Esophagus muscularis mucosa (tissue), 4 donors: Measurements from ENCODE around the gene MEG3.

Source experiments
- EP300 ChIP-seq: sonication (generic); formaldehyde crosslinking; IDR thresholded peaks from one replicate; pipeline ENCODE4 v1.6.1; 2017; ENCODE audit warnings: antibody characterized with exemption
- POLR2A ChIP-seq: fragments of 450-650 bp; IDR thresholded peaks from one replicate; pipeline ENCODE4 v1.6.1; 2017; ENCODE audit warnings: antibody characterized with exemption, moderate library complexity, mild to moderate bottlenecking, low read depth
- POLR2AphosphoS5 ChIP-seq, 2 donors: sonication (generic); formaldehyde crosslinking; IDR thresholded peaks; one replicate each; pipeline ENCODE4 v1.6.1; 2017; ENCODE audit warnings: antibody characterized with exemption in 2 of 2
- TF ChIP-seq, protein P1 (sequence below), 3 experiments: fragments of 200-600 bp in 2 of 3; fragments of 450-650 bp in 1 of 3; sonication (generic) in 2 of 3; IDR thresholded peaks; one replicate each; pipeline ENCODE4 v1.5.1; 2017 to 2019; ENCODE audit warnings: antibody characterized with exemption in 3 of 3, mild to moderate bottlenecking in 2 of 3, moderate library complexity in 1 of 3

DNA sequence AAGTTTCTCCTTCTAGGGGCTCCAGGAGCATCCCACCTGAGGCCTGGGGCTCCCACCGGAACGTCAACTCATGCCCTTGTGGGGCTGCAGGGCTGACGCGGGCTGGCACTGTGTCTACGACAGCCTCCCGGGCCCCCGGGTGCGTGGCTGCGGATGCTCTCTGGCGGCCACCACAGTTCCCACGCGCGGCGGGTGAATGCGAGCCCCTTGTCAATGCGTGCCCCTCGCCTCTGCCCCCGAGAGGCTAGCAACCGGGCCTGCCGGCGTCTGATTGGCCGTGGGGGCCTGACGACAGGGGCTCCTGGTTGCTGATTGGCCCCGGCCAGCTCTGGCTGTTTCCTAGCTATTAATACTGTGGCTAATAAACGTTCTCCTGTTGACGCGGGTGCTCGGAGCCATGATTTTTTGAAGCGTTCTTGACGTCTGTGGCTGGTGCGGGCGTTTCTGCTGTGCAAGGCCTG, 1.8 kb upstream of the MEG3 start:
- TF ChIP-seq, protein P1, sequence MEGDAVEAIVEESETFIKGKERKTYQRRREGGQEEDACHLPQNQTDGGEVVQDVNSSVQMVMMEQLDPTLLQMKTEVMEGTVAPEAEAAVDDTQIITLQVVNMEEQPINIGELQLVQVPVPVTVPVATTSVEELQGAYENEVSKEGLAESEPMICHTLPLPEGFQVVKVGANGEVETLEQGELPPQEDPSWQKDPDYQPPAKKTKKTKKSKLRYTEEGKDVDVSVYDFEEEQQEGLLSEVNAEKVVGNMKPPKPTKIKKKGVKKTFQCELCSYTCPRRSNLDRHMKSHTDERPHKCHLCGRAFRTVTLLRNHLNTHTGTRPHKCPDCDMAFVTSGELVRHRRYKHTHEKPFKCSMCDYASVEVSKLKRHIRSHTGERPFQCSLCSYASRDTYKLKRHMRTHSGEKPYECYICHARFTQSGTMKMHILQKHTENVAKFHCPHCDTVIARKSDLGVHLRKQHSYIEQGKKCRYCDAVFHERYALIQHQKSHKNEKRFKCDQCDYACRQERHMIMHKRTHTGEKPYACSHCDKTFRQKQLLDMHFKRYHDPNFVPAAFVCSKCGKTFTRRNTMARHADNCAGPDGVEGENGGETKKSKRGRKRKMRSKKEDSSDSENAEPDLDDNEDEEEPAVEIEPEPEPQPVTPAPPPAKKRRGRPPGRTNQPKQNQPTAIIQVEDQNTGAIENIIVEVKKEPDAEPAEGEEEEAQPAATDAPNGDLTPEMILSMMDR (IDR thresholded peaks at IDR 0.05) = no peak
- TF ChIP-seq POLR2A = no peak
- no peak for TF ChIP-seq EP300
- no peak for TF ChIP-seq POLR2AphosphoS5 (IDR thresholded peaks at IDR 0.05)
